Stimulated activated CD4-positive, alpha-beta T cell treated with anti-CD3 and anti-CD28 coated beads, TNF-alpha, amount 100 ng/mL, for 1 hour (primary cell): ENCODE results near the gene PROX1.

Source experiments
- DNase-seq, 3 donors: peaks; one replicate each; pipeline ENCODE4 v3.0.0-alpha.2; 2020; ENCODE audit warnings: low read depth in 3 of 3, low spot score in 1 of 3

Gene PROX1

GRCh38 chr1:213987927-213988506 is at the start of gene PROX1:
Gene PROX1, plus strand, starts transcription at chr1:213987973. Its CDS starts 8,563 bp downstream, at chr1:213996536.
- DNase-seq: no peak

GRCh38 chr1:213938776-213939175 is 49.0 kb upstream of the PROX1 start:
- no peak for DNase-seq

- no peak for DNase-seq
Observed at GRCh38 chr1:213939888-213940287, 47.9 kb upstream of the PROX1 start.

GRCh38 chr1:213940947-213941346 is 46.8 kb upstream of the PROX1 start:
- DNase-seq: no peak

- no peak for DNase-seq
Observed at GRCh38 chr1:213942061-213942460, 45.7 kb upstream of the PROX1 start.

GRCh38 chr1:213947200-213947801 is 40.5 kb upstream of the PROX1 start:
- no peak for DNase-seq

GRCh38 chr1:213951876-213952275 is 35.9 kb upstream of the PROX1 start:
- DNase-seq: no peak

GRCh38 chr1:213953806-213954205 is 34.0 kb upstream of the PROX1 start:
- no peak for DNase-seq

- no peak for DNase-seq
Observed at GRCh38 chr1:213956295-213956770, 31.4 kb upstream of the PROX1 start.

- no peak for DNase-seq
Observed at GRCh38 chr1:213958346-213958745, 29.4 kb upstream of the PROX1 start.

GRCh38 chr1:213960963-213961362 is 26.8 kb upstream of the PROX1 start:
- DNase-seq: no peak

- no peak for DNase-seq
Observed at GRCh38 chr1:213962508-213962907, 25.3 kb upstream of the PROX1 start.

- no peak for DNase-seq
Observed at GRCh38 chr1:213966122-213966521, 21.7 kb upstream of the PROX1 start.

- DNase-seq: no peak
Observed at GRCh38 chr1:213968146-213968825, 19.5 kb upstream of the PROX1 start.

GRCh38 chr1:213969958-213970555 is 17.7 kb upstream of the PROX1 start:
- no peak for DNase-seq

GRCh38 chr1:213972141-213972540 is 15.6 kb upstream of the PROX1 start:
- no peak for DNase-seq

- no peak for DNase-seq
Observed at GRCh38 chr1:213973129-213973528, 14.6 kb upstream of the PROX1 start.

GRCh38 chr1:213976665-213977485 is 10.9 kb upstream of the PROX1 start:
- DNase-seq: no peak

- DNase-seq: no peak
Observed at GRCh38 chr1:213977486-213977842, 10.3 kb upstream of the PROX1 start.

GRCh38 chr1:213977909-213978308 is 9.9 kb upstream of the PROX1 start:
- no peak for DNase-seq
